ENCODE data around the gene ITGA8. TPM values are rescaled to one million over a fixed set of nuclear protein-coding genes. Genes with fewer than 3 reads are reported as not detected.

Gene ITGA8
- total RNA-seq, 1 experiment from 2014 or later, result not detected

DNA sequence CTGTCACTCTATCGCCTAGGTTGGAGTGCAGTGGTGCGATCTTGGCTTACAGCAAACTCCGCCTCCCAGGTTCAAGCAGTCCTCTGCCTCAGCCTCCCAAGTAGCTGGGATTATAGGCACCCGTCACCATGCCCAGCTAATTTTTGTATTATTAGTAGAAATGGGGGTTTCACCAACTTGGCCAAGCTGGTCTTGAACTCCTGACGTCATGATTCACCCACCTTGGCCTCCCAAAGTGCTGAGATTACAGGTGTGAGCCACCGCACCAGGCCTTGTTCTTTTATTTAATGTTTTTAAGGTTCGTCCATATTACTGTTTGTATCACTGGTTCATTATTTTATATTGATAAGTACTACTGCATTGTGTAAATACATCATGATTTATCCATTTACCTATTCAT is 10.2 kb upstream of the ITGA8 start:
- Histone ChIP-seq H3K9me2 (replicated peaks; ENCODE audit: insufficient read depth, low read length) (no peaks in the 10 kb centered on the region), H3K79me2 (ENCODE audit: low read length) (no peaks in the 10 kb centered on the region), H3K4me1 (ENCODE audit: low read length) (no peaks in the 10 kb centered on the region), H3K4me2 (ENCODE audit: low read depth, low read length, poor library complexity, severe bottlenecking) (no peak overlapping the region), H3K27ac (ENCODE audit: low read length) (no peak overlapping the region), H3K4me3 (ENCODE audit: low read length) (no peak overlapping the region), H3K9ac (ENCODE audit: low read length) (no peak overlapping the region), H4K20me1 (ENCODE audit: insufficient read depth, low read depth, low read length) (no peaks in the 10 kb centered on the region), H2AFZ (ENCODE audit: low read length) (no peak overlapping the region), H3K36me3 (ENCODE audit: insufficient read depth, low read length) (no peaks in the 10 kb centered on the region), H3K9me3 (ENCODE audit: low read length) (no peaks in the 10 kb centered on the region), H3K27me3 (ENCODE audit: low read length) (no peaks in the 10 kb centered on the region)
- no peak for DNase-seq

- no peak overlapping the region for H3K27ac ChIP-seq (ENCODE audit: low read length)
- no peaks in the 10 kb centered on the region for H3K79me2 ChIP-seq (ENCODE audit: low read length)
- no peaks in the 10 kb centered on the region for H3K9me3 ChIP-seq (ENCODE audit: low read length)
- H3K36me3 ChIP-seq (ENCODE audit: insufficient read depth, low read length), result no peaks in the 10 kb centered on the region
- H4K20me1 ChIP-seq (ENCODE audit: insufficient read depth, low read depth, low read length), result no peaks in the 10 kb centered on the region
- H2AFZ ChIP-seq (ENCODE audit: low read length), result no peak overlapping the region
- H3K4me2 ChIP-seq (ENCODE audit: low read depth, low read length, poor library complexity, severe bottlenecking), result no peak overlapping the region
- DNase-seq, result no peak
- no peaks in the 10 kb centered on the region for H3K27me3 ChIP-seq (ENCODE audit: low read length)
- H3K9me2 ChIP-seq (replicated peaks; ENCODE audit: insufficient read depth, low read length), result no peaks in the 10 kb centered on the region
- no peak overlapping the region for H3K4me3 ChIP-seq (ENCODE audit: low read length)
- H3K9ac ChIP-seq (ENCODE audit: low read length), result no peak overlapping the region
- H3K4me1 ChIP-seq (ENCODE audit: low read length), result no peaks in the 10 kb centered on the region
These were observed 6.3 kb upstream of the ITGA8 start for GRCh38 chr10:15726042-15726441.

- Histone ChIP-seq H3K9me2 (replicated peaks; ENCODE audit: insufficient read depth, low read length) (no peaks in the 10 kb centered on the region), H3K79me2 (ENCODE audit: low read length) (no peaks in the 10 kb centered on the region), H3K9me3 (ENCODE audit: low read length) (no peaks in the 10 kb centered on the region), H3K4me2 (ENCODE audit: low read depth, low read length, poor library complexity, severe bottlenecking) (no peak overlapping the region), H2AFZ (ENCODE audit: low read length) (no peak overlapping the region), H3K9ac (ENCODE audit: low read length) (no peak overlapping the region), H3K4me3 (ENCODE audit: low read length) (no peak overlapping the region), H3K36me3 (ENCODE audit: insufficient read depth, low read length) (no peaks in the 10 kb centered on the region), H3K27me3 (ENCODE audit: low read length) (no peaks in the 10 kb centered on the region), H4K20me1 (ENCODE audit: insufficient read depth, low read depth, low read length) (no peaks in the 10 kb centered on the region), H3K4me1 (ENCODE audit: low read length) (no peaks in the 10 kb centered on the region), H3K27ac (ENCODE audit: low read length) (no peak overlapping the region)
- DNase-seq, result peak; percentile 63
These were observed 5.9 kb upstream of the ITGA8 start for GRCh38 chr10:15725603-15726002.

DNA sequence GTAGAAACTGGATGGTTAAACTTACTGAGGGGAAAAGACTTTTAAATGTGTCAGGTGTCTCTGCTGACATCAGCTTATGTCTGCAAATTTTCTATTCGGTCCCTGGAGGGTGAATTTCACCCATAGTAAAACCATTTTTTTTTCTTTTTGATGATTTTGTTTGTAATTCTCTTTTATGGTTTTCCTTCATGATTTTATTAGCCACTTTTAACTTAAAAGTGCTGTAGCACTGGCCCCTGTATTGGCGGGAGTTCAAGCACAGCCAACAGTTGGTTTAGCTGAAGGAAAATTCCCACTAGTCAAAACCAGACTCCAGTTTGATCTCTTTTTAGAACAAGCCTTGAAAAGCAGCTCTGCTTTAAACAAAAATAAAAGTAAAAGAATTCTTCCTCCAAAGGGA is 5.0 kb upstream of the ITGA8 start:
- no peak for DNase-seq
- H4K20me1 ChIP-seq (ENCODE audit: insufficient read depth, low read depth, low read length), result no peaks in the 10 kb centered on the region
- no peak overlapping the region for H2AFZ ChIP-seq (ENCODE audit: low read length)
- no peak overlapping the region for H3K9ac ChIP-seq (ENCODE audit: low read length)
- no peak overlapping the region for H3K4me2 ChIP-seq (ENCODE audit: low read depth, low read length, poor library complexity, severe bottlenecking)
- H3K27me3 ChIP-seq (ENCODE audit: low read length), result no peaks in the 10 kb centered on the region
- no peaks in the 10 kb centered on the region for H3K9me2 ChIP-seq (replicated peaks; ENCODE audit: insufficient read depth, low read length)
- H3K27ac ChIP-seq (ENCODE audit: low read length), result no peak overlapping the region
- no peaks in the 10 kb centered on the region for H3K36me3 ChIP-seq (ENCODE audit: insufficient read depth, low read length)
- H3K79me2 ChIP-seq (ENCODE audit: low read length), result no peaks in the 10 kb centered on the region
- no peak overlapping the region for H3K4me3 ChIP-seq (ENCODE audit: low read length)
- no peaks in the 10 kb centered on the region for H3K9me3 ChIP-seq (ENCODE audit: low read length)
- H3K4me1 ChIP-seq (ENCODE audit: low read length), result no peaks in the 10 kb centered on the region

DNA sequence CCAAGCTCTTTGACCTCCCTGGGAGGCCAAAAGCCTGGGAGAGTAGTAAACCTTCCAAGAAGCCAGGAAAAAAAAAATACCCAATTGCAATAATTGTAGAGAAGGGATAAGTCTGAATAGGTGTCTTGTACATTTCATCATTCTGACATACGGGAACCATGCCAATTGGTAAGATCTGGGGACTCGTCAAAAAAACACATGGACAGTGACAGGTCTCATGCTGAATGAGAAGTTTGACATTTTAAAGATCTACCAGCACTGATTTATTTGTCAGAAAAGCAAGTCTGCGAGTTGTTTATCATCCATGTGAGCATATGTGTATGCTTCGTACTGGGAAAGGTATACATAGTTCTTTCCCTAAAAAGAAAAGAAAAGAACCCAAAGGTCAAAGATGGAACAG is 4.1 kb upstream of the ITGA8 start:
- no peak overlapping the region for H3K27ac ChIP-seq (ENCODE audit: low read length)
- no peaks in the 10 kb centered on the region for H3K4me1 ChIP-seq (ENCODE audit: low read length)
- H3K9ac ChIP-seq (ENCODE audit: low read length), result no peak overlapping the region
- no peak overlapping the region for H3K4me3 ChIP-seq (ENCODE audit: low read length)
- H3K4me2 ChIP-seq (ENCODE audit: low read depth, low read length, poor library complexity, severe bottlenecking), result no peak overlapping the region
- no peaks in the 10 kb centered on the region for H3K79me2 ChIP-seq (ENCODE audit: low read length)
- H3K36me3 ChIP-seq (ENCODE audit: insufficient read depth, low read length), result no peaks in the 10 kb centered on the region
- DNase-seq, result no peak
- H4K20me1 ChIP-seq (ENCODE audit: insufficient read depth, low read depth, low read length), result no peaks in the 10 kb centered on the region
- no peaks in the 10 kb centered on the region for H3K9me2 ChIP-seq (replicated peaks; ENCODE audit: insufficient read depth, low read length)
- no peaks in the 10 kb centered on the region for H3K9me3 ChIP-seq (ENCODE audit: low read length)
- no peak overlapping the region for H2AFZ ChIP-seq (ENCODE audit: low read length)
- H3K27me3 ChIP-seq (ENCODE audit: low read length), result no peaks in the 10 kb centered on the region

DNA sequence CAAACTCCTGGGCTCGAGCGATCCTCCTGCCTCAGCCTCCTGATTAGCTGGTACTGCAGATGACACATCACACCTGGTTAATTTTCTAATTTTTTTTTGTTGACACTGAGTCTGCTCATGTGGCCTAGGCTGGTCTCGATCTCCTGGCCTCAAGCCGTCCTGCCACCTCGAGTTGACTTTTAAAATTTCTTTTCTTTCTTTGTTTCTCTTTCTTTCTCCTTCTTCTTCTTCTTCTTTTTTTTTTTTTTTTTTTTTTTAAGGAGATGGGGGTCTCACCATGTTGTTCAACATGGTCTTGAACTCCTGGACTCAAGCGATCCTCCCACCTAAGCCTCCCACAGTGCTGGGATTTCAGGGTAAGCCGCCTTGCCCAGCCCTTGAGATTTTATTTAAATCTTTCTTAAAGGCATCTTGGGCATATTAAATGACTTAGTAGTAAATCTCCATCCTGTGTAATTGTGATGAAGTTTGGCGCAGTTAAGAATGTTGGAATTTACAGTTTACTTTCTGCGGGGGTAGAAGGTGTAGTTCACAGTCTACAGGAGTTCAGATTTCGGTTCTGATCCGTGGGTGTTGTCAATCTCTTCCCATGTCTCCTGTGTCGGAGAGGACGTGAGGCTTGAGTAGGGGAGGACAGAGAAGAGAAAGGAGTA is 1.0 kb upstream of the ITGA8 start:
- Histone ChIP-seq H3K9me3 (ENCODE audit: low read length) (no peaks in the 10 kb centered on the region), H3K4me2 (ENCODE audit: low read depth, low read length, poor library complexity, severe bottlenecking) (no peak overlapping the region), H3K27ac (ENCODE audit: low read length) (no peak overlapping the region), H3K9me2 (replicated peaks; ENCODE audit: insufficient read depth, low read length) (no peaks in the 10 kb centered on the region), H3K36me3 (ENCODE audit: insufficient read depth, low read length) (no peaks in the 10 kb centered on the region), H3K4me3 (ENCODE audit: low read length) (no peak overlapping the region), H3K27me3 (ENCODE audit: low read length) (no peaks in the 10 kb centered on the region), H4K20me1 (ENCODE audit: insufficient read depth, low read depth, low read length) (no peaks in the 10 kb centered on the region), H2AFZ (ENCODE audit: low read length) (no peak overlapping the region), H3K9ac (ENCODE audit: low read length) (no peak overlapping the region), H3K79me2 (ENCODE audit: low read length) (no peaks in the 10 kb centered on the region), H3K4me1 (ENCODE audit: low read length) (no peaks in the 10 kb centered on the region)
- no peak for DNase-seq

DNA sequence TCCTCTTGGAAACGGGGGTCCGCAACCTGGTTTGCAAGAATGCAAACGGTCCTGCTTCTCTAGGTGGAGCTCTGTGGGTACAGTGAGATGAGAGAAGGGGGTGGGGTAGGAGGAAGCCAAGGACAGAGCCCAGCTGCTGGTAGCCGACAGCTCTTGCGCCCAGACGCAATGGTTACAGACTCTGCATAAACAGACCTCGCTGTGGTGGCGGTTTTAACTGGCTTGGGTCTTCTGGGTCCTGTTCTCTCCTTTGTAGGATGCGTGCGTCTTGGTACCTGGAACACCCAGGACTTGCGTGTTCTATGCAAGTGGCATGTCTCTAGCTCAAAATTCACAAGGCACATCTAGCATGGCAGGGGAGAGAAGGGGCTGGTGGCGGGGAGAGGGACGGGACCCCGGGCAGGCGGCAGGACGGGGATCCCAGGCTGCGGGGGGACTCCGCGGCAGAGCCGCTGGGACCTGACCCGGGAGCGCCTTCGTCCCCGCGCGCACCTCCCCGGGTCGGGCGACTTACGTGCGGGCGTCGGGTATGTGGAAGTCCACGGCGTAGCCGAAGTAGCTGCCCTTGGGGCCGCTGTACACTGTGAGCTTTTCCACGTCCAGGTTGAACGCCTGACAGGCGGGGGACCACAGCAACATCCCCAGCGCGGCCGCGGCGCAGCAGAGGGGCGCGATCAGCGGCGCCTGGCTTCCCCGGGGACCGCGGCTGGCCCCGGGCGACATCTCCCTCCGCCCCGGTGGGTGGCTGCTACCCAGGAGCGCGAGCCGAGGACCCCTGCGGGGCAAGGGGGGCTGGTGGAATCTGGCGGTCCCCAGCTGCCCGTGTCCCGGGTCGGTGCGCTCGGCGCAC is 448 bp downstream of the ITGA8 start:
- H3K9me2 ChIP-seq (replicated peaks; ENCODE audit: insufficient read depth, low read length), result no peaks in the 10 kb centered on the region
- H2AFZ ChIP-seq (ENCODE audit: low read length), result no peak overlapping the region
- no peak overlapping the region for H3K4me2 ChIP-seq (ENCODE audit: low read depth, low read length, poor library complexity, severe bottlenecking)
- H3K4me3 ChIP-seq (ENCODE audit: low read length), result no peak overlapping the region
- H4K20me1 ChIP-seq (ENCODE audit: insufficient read depth, low read depth, low read length), result no peaks in the 10 kb centered on the region
- no peaks in the 10 kb centered on the region for H3K27me3 ChIP-seq (ENCODE audit: low read length)
- DNase-seq, result no peak
- H3K36me3 ChIP-seq (ENCODE audit: insufficient read depth, low read length), result no peaks in the 10 kb centered on the region
- no peak overlapping the region for H3K27ac ChIP-seq (ENCODE audit: low read length)
- no peaks in the 10 kb centered on the region for H3K79me2 ChIP-seq (ENCODE audit: low read length)
- no peak overlapping the region for H3K9ac ChIP-seq (ENCODE audit: low read length)
- no peaks in the 10 kb centered on the region for H3K4me1 ChIP-seq (ENCODE audit: low read length)
- H3K9me3 ChIP-seq (ENCODE audit: low read length), result no peaks in the 10 kb centered on the region

- Histone ChIP-seq H3K4me2 (ENCODE audit: low read depth, low read length, poor library complexity, severe bottlenecking) (no peak overlapping the region), H3K36me3 (ENCODE audit: insufficient read depth, low read length) (no peaks in the 10 kb centered on the region), H3K9ac (ENCODE audit: low read length) (no peak overlapping the region), H4K20me1 (ENCODE audit: insufficient read depth, low read depth, low read length) (no peaks in the 10 kb centered on the region), H3K27ac (ENCODE audit: low read length) (no peak overlapping the region), H3K9me3 (ENCODE audit: low read length) (no peaks in the 10 kb centered on the region), H3K27me3 (ENCODE audit: low read length) (no peaks in the 10 kb centered on the region), H3K4me1 (ENCODE audit: low read length) (no peaks in the 10 kb centered on the region), H3K79me2 (ENCODE audit: low read length) (no peaks in the 10 kb centered on the region), H2AFZ (ENCODE audit: low read length) (no peak overlapping the region), H3K9me2 (replicated peaks; ENCODE audit: insufficient read depth, low read length) (no peaks in the 10 kb centered on the region), H3K4me3 (ENCODE audit: low read length) (no peak overlapping the region)
- no peak for DNase-seq
These were observed 1.1 kb downstream of the ITGA8 start for GRCh38 chr10:15718694-15719048.
